LNCAP (cell line): ENCODE data around the gene XPR1.

Experiments
- TF ChIP-seq, protein P1 (sequence below): fragments of 450-650 bp; IDR thresholded peaks from 2 replicates; pipeline ENCODE4 v1.5.1; 2017; ENCODE audit warnings: mild to moderate bottlenecking

Gene XPR1

DNA sequence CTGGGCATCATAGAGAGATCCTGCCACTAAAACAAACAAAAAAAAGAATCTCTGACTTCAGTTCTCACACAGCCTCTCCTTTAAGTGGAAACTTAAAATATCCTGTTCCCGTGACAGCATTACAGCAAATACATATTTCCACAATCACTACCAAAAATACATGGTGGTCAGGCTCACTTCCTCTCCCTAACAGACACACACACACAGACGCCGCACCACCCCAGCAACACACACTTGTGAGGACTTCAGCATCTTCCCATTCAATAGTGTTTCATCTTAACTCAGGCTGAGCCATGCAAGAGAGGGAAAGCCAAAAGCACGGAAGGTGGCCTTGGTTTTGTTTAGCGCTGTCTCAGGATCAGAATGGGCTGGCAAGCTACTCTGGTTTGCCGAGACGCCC lies 302.7 kb downstream of the XPR1 start:
- TF ChIP-seq, protein P1, sequence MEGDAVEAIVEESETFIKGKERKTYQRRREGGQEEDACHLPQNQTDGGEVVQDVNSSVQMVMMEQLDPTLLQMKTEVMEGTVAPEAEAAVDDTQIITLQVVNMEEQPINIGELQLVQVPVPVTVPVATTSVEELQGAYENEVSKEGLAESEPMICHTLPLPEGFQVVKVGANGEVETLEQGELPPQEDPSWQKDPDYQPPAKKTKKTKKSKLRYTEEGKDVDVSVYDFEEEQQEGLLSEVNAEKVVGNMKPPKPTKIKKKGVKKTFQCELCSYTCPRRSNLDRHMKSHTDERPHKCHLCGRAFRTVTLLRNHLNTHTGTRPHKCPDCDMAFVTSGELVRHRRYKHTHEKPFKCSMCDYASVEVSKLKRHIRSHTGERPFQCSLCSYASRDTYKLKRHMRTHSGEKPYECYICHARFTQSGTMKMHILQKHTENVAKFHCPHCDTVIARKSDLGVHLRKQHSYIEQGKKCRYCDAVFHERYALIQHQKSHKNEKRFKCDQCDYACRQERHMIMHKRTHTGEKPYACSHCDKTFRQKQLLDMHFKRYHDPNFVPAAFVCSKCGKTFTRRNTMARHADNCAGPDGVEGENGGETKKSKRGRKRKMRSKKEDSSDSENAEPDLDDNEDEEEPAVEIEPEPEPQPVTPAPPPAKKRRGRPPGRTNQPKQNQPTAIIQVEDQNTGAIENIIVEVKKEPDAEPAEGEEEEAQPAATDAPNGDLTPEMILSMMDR: no peak

DNA sequence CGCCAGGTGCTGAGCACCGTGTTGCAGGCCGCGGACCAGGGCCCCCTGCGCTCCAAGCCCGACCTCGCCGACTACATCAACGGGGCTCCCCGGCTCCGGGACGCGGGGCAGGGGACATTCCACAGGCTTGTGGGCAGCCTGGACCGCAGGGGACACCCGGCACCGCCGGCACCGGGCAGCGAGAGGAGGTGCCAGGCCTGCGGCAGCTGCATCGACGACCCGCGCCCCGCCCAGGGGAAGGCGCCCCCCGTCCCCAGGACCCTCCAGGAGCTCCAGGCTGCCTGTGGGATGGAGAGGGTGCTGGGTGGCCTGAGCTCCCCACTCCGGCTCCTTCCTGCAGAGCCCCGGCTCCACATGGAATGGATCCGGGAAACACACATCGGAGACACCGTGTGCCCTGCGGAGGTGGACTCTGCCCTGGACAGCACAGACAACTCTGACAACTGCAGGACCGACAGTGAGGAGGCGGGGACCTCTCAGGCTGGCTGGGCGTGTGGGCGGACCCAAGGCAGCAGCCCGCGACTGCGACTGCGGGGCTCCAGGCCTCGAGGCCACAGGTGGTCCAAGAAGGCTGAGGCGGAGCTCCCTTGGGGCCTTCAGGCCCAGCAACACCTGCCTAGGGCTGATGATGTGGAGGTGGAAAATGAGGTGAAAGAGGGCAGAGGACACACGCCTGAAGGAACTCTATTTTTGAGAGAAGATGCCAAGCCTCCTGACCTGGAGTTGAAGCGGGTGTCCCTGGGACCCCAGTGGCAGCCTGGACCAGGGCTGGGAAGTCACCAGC lies 303.7 kb downstream of the XPR1 start:
- TF ChIP-seq, protein P1: no peak

DNA sequence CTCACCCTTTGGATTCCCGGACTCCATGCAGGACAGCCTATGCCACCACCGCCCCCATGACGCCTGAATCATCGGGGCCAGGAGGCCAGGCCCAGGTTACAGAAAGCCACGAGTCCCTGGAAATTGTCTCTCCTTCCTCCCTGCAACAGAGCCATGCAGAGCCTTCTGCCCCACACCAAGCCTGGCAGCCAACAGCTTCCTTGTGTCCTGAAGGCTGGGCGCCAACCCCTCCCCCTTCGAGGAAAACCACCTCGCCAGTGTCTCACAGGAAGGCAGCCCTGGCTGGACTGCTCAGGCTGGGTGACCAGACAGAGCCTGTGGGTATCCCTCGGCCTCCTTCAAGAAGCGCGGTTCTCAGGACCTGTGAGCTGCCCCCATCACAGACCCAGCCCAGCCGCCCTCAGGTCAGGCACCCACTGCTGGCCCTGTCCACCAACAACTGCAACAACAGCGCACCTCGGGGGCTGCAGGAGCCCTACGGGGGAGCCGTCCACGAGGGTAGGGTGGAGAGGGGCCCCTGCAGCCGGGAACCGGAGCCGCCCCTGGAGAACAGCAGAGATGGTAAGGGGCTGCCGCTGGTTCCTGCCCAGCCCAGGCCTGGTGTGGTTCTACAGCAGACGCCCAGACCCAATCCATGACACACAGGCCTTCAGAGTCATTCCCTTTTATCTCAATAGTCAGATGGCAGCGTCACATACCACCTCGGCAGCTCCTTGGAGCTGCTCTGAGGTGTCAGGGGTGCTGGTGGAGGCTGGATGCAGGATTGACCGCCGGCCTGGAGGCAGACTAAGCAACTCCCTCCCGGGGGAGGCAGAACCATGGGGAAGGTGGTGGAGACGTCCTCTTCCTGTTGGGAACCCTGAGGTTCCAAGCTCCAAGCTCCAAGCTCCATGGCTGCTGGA lies 304.5 kb downstream of the XPR1 start:
- TF ChIP-seq, protein P1: no peak

DNA sequence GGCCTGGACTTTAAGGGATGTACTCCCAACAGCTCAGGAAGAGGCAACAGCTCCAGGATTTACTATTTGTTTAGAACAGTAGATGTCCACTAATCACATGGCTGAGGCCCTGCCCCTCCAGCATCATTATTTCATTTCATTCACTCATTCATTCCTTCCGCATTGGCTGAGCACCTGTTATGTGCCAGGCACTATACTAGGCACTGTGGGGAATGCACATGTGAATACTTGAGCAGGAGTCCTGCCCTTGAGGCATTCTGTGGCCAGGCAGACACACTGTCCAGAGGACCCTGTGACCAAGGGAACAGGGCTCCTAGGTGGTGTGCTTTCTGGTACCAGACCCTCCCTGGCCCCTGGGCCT lies 305.2 kb downstream of the XPR1 start:
- TF ChIP-seq, protein P1: no peak

DNA sequence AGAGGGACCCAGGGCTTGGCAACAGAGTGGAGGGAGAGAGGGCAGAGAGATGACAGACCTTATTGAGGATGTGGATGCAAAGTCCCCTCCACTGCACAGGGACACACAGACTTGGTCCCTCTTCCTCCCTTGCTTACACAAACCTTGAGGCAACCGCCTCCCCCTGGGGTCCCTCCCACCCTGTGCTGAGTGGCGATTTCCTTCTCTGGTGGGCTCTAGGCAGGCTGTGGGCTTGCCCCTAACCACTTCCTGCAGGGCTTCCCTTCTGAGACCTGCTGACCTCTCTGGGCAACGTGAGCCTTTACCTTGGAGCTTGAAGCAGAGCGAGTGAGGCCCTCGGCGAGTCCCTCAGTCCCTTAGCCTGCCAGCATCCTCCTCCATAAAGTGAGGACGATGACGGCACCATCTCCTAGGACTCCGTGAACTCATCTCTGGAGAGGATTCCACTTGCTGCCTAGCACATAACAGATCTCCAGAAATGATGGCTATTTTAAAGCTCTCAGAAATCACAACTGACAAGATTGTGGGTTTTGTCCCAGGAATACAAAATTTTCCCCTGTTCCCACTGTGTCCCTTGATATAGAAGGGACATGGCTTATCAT lies 305.9 kb downstream of the XPR1 start:
- TF ChIP-seq, protein P1: no peak

DNA sequence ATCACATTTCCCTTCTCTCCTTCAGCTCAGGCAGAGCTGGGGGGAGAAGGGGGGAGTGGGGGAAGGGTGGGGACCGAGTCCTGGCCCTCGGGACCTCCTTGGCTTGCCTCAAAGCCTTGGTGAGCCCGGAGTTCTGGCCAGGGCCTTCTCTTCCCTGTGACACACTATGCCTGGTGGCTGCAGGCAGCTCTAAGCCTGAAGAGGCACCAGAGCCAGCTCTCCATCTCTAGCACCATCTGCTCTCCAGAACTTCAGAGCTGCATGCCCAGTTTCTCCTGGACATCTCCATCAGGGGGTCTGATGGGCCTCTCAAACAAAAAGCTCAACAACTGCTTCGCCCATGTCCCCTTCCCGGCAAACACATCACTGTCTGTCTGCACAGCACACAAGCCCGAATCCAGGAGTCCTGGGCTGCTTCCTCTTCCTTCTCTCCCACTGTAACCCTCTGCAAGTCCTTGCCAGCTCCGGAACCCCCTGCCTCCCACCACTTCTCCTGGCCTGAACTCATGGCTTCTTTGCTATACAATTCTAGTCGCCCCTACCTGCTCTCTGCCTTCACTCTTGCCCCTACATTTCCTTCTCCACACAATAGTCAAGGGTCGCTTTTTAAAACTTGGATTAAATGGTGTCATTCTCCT lies 307.4 kb downstream of the XPR1 start:
- TF ChIP-seq, protein P1: no peak

DNA sequence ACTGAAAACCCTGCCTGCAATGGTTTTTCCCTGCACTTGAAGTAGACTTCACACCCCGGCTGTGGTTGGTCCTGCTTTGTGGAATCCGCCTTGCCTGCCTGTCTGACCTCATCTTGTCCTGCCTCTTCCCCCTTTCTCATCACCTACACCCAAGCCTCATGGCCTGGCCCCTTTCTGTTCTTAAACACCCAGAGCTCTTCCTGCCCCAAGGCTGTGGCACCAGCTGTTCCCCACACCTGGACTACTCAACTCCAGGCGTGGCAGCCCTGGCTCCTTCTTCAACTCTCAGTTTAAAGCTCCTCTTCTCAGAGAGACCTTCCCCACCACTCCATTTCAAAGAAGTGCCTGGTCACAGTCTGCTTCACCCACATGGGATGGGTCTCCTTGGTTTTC lies 307.9 kb downstream of the XPR1 start:
- TF ChIP-seq, protein P1: no peak
